Brain microvascular endothelial cell (primary cell): Measurements from ENCODE around the gene SLC15A4.
"Not testable (repeated sequence)": the region's sequence is repeated elsewhere in the genome, so short reads cannot be mapped to it uniquely, and the experiment has no call there.

Source experiments
- DNase-seq: peaks from one replicate; pipeline ENCODE4 v3.0.0-alpha.2; 2020
- H3K27ac ChIP-seq: fragments of 250-450 bp; sonication (Bioruptor Pico); 2 replicates; pipeline ENCODE4 v1.5.1; 2020; ENCODE audit warnings: mild to moderate bottlenecking, moderate library complexity
- H3K27me3 ChIP-seq: fragments of 250-450 bp; sonication (Bioruptor Pico); replicated peaks from 2 replicates; pipeline ENCODE4 v1.5.1; 2020; ENCODE audit warnings: mild to moderate bottlenecking
- H3K36me3 ChIP-seq: fragments of 250-450 bp; sonication (Bioruptor Pico); replicated peaks from 2 replicates; pipeline ENCODE4 v1.5.1; 2020; ENCODE audit warnings: mild to moderate bottlenecking
- H3K4me3 ChIP-seq: 2 replicates; pipeline ENCODE4 v1.5.1; 2011; ENCODE audit warnings: low read depth, mild to moderate bottlenecking, control low read depth, low read length, moderate library complexity
- in situ Hi-C: cut with HindIII; loops from 2 replicates; pipeline ENCODE4 v1.10.0; 2017; ENCODE audit warnings: low sequenced_read_pairs, low pct_ligation_motif_present
- TF ChIP-seq, protein P1 (sequence below): IDR thresholded peaks from 2 replicates; pipeline ENCODE4 v1.5.1; 2011; ENCODE audit warnings: low read depth, mild to moderate bottlenecking, moderate library complexity, low read length, control low read depth, inconsistent platforms; ENCODE audit errors: missing control alignments

SLC15A4 gene

DNA sequence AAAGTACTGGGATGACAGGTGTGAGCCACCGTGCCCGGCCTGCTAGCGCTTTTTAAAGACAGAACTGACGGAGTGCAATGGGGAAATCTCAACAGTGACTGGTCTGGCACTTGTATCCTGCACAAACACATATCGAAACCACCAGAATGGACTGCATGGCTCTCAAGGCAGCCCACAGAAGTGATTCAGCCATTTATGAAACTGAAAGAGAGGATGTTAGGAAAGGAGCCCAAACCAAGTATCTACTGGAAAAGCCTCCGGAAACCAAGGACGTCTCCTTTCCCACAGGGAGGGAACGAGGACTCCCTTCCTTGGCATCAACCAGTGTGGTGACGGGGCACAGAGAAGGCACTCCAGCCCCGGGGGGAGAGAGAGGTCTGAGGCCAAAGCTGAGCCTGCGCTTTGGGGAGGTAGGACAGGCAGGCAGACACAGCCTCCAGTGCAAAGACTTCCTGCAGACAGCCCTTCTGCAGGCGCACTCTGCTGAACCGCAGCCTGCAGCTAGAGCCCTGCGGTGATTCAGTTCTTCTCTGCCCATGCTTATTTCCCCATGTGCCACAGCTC is 16.5 kb downstream of the SLC15A4 start:
- TF ChIP-seq, protein P1, sequence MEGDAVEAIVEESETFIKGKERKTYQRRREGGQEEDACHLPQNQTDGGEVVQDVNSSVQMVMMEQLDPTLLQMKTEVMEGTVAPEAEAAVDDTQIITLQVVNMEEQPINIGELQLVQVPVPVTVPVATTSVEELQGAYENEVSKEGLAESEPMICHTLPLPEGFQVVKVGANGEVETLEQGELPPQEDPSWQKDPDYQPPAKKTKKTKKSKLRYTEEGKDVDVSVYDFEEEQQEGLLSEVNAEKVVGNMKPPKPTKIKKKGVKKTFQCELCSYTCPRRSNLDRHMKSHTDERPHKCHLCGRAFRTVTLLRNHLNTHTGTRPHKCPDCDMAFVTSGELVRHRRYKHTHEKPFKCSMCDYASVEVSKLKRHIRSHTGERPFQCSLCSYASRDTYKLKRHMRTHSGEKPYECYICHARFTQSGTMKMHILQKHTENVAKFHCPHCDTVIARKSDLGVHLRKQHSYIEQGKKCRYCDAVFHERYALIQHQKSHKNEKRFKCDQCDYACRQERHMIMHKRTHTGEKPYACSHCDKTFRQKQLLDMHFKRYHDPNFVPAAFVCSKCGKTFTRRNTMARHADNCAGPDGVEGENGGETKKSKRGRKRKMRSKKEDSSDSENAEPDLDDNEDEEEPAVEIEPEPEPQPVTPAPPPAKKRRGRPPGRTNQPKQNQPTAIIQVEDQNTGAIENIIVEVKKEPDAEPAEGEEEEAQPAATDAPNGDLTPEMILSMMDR, result no peak
- H3K27ac ChIP-seq, result no peak overlapping the region
- no peaks in the 10 kb centered on the region for H3K27me3 ChIP-seq
- in situ Hi-C loops, result no loop called here
- H3K4me3 ChIP-seq, result no peak overlapping the region
- DNase-seq, result no peak
- peaks cover 23% of the 10 kb centered on the region for H3K36me3 ChIP-seq

DNA sequence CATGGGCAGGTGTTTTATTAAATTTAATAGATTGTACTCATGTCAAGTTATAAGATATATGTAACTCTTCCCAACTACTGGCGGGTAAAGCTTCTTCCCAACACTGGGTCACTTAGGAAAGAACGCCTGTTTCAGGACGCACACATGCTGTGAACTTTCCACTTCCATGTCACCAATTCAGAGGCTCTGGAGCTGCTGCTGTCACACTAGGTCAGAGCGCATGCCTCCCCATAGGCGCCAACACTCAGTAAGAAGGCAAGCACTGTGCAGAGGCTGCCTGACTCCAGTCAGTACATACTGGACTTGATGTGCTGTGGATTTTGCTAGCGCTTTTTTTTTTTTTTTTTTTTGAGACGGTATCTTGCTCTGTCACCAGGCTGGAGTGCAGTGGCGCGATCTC is 17.2 kb downstream of the SLC15A4 start:
- Histone ChIP-seq H3K4me3 (no peak overlapping the region), H3K27me3 (no peaks in the 10 kb centered on the region), H3K27ac (no peak overlapping the region), H3K36me3 (peaks cover 22% of the 10 kb centered on the region)
- TF ChIP-seq, protein P1, result no peak
- in situ Hi-C loops, result no loop called here
- no peak for DNase-seq

GRCh38 chr12:128805406-128805805 is 18.4 kb downstream of the SLC15A4 start:
- not testable (repeated sequence) for H3K27me3 ChIP-seq, DNase-seq
- H3K36me3 ChIP-seq, result peaks cover 22% of the 10 kb centered on the region

DNA sequence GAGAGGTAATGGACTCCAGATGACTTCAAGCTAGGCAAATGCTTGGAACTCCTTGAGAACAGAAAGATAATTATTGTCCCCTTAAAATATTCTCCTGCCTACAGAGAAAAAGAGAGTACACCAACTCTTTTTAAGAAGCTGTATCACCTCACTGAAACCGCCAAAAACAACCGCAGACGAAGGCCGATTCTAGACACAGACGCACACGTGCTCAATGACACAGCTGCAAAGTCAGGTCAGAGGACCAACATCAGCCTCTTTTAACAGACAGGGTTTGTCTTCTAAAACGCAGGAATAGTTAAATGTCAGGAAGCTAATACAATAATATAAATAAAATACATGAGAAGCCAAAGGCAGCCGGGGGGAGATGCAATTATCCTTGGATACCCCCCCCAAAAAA is 19.0 kb downstream of the SLC15A4 start:
- Histone ChIP-seq H3K4me3 (no peak overlapping the region), H3K36me3 (peaks cover 22% of the 10 kb centered on the region), H3K27ac (no peak overlapping the region), H3K27me3 (no peaks in the 10 kb centered on the region)
- no peak for DNase-seq
- in situ Hi-C loops, result no loop called here
- TF ChIP-seq, protein P1, result no peak

More at GRCh38 chr12:128805406-128805805, 18.4 kb downstream of the SLC15A4 start:
- H3K4me3 ChIP-seq, H3K27ac ChIP-seq, in situ Hi-C loops: not testable (repeated sequence)

DNA sequence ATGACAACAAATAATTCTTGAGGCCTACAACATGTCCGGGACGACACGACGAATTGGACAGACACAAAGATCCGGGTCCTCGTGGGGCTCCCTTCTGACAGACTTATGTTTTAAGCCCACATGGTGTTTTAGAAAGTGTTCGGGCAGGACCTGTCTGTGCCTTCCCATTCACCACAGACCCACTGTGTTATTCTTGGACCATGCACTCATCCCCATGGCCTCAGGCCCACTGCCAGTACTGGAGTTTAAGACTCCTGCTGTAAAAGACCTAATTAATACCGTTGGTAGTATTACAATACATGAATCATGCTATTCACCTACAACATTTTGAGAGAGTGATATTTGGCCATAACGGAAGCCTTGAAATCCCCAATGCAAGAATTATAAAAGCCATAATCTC is 20.0 kb downstream of the SLC15A4 start:
- Histone ChIP-seq H3K27me3 (no peaks in the 10 kb centered on the region), H3K27ac (no peak overlapping the region), H3K36me3 (peaks cover 29% of the 10 kb centered on the region), H3K4me3 (no peak overlapping the region)
- TF ChIP-seq, protein P1, result no peak
- no peak for DNase-seq
- in situ Hi-C loops, result no loop called here

- peaks cover 25% of the 10 kb centered on the region for H3K36me3 ChIP-seq
- in situ Hi-C loops, result no loop called here
- TF ChIP-seq, protein P1, result no peak
- no peak overlapping the region for H3K27ac ChIP-seq
- DNase-seq, result no peak
- no peaks in the 10 kb centered on the region for H3K27me3 ChIP-seq
- no peak overlapping the region for H3K4me3 ChIP-seq
Observed at GRCh38 chr12:128802756-128803155, 21.0 kb downstream of the SLC15A4 start.
